GM12878 (cell line): ENCODE measurements around the gene DNMT1.

Source experiments
- RCOR1 ChIP-seq: conservative IDR thresholded peaks from 2 replicates; pipeline ENCODE4 v1.6.1; 2012; ENCODE audit warnings: low read depth, low read length, improper control_type of control experiment
- TAF1 ChIP-seq: IDR thresholded peaks from 2 replicates; pipeline ENCODE4 v1.6.1; 2011; ENCODE audit warnings: mild to moderate bottlenecking, low read depth, low read length, borderline replicate concordance
- TARDBP ChIP-seq: IDR thresholded peaks from 2 replicates; pipeline ENCODE4 v1.6.1; 2016; ENCODE audit warnings: borderline replicate concordance

GRCh38 chr19:10211691-10212090, 16.9 kb upstream of the DNMT1 start:
- TF ChIP-seq TAF1 (no peak), RCOR1 (no peak), TARDBP (no peak)
